Measurements from ENCODE around the gene OR2J2. TPM values are rescaled to one million over a fixed set of nuclear protein-coding genes. Genes with fewer than 3 reads are reported as not detected.
"Not testable (repeated sequence)": the region's sequence is repeated elsewhere in the genome, so short reads cannot be mapped to it uniquely, and the experiment has no call there.

OR2J2 gene
- total and polyA plus RNA-seq, 10 of the 15 experiments (the other 5 are each of a cell fraction or from before 2014, with no cell fraction given) = not detected

- 38% methylated on average over 1 of the region's 1 CpG for WGBS (ENCODE audit: insufficient coverage, insufficient replicate concordance, low lambda C conversion rate, missing lambda C conversion rate)
- CTCF ChIA-PET = no interaction called here
- no peaks in the 10 kb centered on the region for H3K27me3 ChIP-seq (replicated peaks in 1 of 2; ENCODE audit: control insufficient read depth in 2 of 2, insufficient read depth in 2 of 2, low read length in 1 of 2)
- SMC1A ChIA-PET (ENCODE audit: uncharacterized antibody, unreplicated experiment) = no interaction called here
- POLR2A ChIA-PET = no interaction called here
- RAD21 ChIA-PET (ENCODE audit: unreplicated experiment) = no interaction called here
- TF ChIP-seq TBL1XR1 (IDR thresholded peaks at IDR 0.05; ENCODE audit: low read depth, low read length) (no peak), PML (IDR thresholded peaks at IDR 0.05; ENCODE audit: low read length) (no peak), ASH2L (IDR thresholded peaks at IDR 0.05; ENCODE audit: borderline replicate concordance, low read depth) (no peak), CHD4 (IDR thresholded peaks at IDR 0.05) (no peak), RCOR1 (conservative IDR thresholded peaks at IDR 0.05; ENCODE audit: low read depth, low read length) (no peak), MAX (IDR thresholded peaks at IDR 0.05; ENCODE audit: low read depth, low read length) (no peak)
- TF ChIP-seq, protein P1, sequence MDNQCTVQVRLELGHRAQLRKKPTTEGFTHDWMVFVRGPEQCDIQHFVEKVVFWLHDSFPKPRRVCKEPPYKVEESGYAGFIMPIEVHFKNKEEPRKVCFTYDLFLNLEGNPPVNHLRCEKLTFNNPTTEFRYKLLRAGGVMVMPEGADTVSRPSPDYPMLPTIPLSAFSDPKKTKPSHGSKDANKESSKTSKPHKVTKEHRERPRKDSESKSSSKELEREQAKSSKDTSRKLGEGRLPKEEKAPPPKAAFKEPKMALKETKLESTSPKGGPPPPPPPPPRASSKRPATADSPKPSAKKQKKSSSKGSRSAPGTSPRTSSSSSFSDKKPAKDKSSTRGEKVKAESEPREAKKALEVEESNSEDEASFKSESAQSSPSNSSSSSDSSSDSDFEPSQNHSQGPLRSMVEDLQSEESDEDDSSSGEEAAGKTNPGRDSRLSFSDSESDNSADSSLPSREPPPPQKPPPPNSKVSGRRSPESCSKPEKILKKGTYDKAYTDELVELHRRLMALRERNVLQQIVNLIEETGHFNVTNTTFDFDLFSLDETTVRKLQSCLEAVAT (IDR thresholded peaks at IDR 0.05) = no peak
- TF ChIP-seq, protein P2, sequence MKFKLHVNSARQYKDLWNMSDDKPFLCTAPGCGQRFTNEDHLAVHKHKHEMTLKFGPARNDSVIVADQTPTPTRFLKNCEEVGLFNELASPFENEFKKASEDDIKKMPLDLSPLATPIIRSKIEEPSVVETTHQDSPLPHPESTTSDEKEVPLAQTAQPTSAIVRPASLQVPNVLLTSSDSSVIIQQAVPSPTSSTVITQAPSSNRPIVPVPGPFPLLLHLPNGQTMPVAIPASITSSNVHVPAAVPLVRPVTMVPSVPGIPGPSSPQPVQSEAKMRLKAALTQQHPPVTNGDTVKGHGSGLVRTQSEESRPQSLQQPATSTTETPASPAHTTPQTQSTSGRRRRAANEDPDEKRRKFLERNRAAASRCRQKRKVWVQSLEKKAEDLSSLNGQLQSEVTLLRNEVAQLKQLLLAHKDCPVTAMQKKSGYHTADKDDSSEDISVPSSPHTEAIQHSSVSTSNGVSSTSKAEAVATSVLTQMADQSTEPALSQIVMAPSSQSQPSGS (IDR thresholded peaks at IDR 0.05; ENCODE audit: low read length) = no peak
- TF ChIP-seq, protein P3, sequence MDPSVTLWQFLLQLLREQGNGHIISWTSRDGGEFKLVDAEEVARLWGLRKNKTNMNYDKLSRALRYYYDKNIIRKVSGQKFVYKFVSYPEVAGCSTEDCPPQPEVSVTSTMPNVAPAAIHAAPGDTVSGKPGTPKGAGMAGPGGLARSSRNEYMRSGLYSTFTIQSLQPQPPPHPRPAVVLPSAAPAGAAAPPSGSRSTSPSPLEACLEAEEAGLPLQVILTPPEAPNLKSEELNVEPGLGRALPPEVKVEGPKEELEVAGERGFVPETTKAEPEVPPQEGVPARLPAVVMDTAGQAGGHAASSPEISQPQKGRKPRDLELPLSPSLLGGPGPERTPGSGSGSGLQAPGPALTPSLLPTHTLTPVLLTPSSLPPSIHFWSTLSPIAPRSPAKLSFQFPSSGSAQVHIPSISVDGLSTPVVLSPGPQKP (IDR thresholded peaks at IDR 0.05; ENCODE audit: low read depth, low read length) = no peak
- H2AFZ ChIP-seq (ENCODE audit: control insufficient read depth, low read depth, low read length) = no peak overlapping the region
- no peak for ATAC-seq
- no peaks in the 10 kb centered on the region for H3K9me3 ChIP-seq (replicated peaks; ENCODE audit: control insufficient read depth, insufficient read depth, low read length)
- no peak overlapping the region for H3K9ac ChIP-seq (ENCODE audit: control insufficient read depth, insufficient read depth, low read length)
- no peak overlapping the region for H3K4me3 ChIP-seq
- intact Hi-C loops (cut with micrococcal nuclease; ENCODE audit: unreplicated experiment) (no loop called here), in situ Hi-C loops (cut with MboI) (no loop called here)
- H3K79me2 ChIP-seq (ENCODE audit: control insufficient read depth, insufficient read depth, low read length) = no peaks in the 10 kb centered on the region
- no peaks in the 10 kb centered on the region for H3K36me3 ChIP-seq (ENCODE audit: control insufficient read depth in 2 of 2, insufficient read depth in 2 of 2, low read length in 1 of 2)
- FAIRE-seq = no peak
- no peak overlapping the region for H3K27ac ChIP-seq (ENCODE audit: control insufficient read depth, insufficient read depth)
- no peaks in the 10 kb centered on the region for H3K4me1 ChIP-seq (ENCODE audit: control insufficient read depth, insufficient read depth, low read length)
- no TSS peak for BruUV-seq (replicated peaks)
- H4K20me1 ChIP-seq (ENCODE audit: control insufficient read depth, insufficient read depth) = no peaks in the 10 kb centered on the region
- DNase-seq (ENCODE audit: low read depth, low spot score) = no peak
- H3K4me2 ChIP-seq (ENCODE audit: control insufficient read depth, insufficient read depth) = no peak overlapping the region
Observed at GRCh38 chr6:29153083-29153482, 17.6 kb upstream of the OR2J2 start.

DNA sequence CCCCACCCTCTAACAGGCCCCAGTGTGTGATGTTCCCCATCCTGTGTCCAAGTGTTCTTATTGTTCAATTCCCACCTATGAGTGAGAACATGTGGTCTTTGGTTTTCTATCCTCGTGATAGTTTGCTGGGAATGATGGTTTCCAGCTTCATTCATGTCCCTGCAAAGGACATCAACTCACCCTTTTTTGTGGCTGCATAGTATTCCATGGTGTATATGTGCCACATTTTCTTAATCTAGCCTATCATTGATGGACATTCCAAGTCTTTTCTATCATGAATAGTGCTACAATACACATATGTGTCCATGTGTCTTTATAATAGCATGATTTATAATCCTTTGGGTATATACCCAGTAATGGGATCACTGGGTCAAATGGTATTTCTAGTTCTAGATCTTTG, 15.5 kb upstream of the OR2J2 start:
- POLR2A ChIA-PET; SMC1A ChIA-PET (ENCODE audit: uncharacterized antibody, unreplicated experiment); intact Hi-C loops (cut with micrococcal nuclease; ENCODE audit: unreplicated experiment): not testable (repeated sequence)

More for the DNA sequence above, 15.5 kb upstream of the OR2J2 start:
- H3K9me3 ChIP-seq (replicated peaks; ENCODE audit: control insufficient read depth, insufficient read depth, low read length); H3K27ac ChIP-seq (ENCODE audit: control insufficient read depth, insufficient read depth); ATAC-seq; H3K4me3 ChIP-seq; H3K4me1 ChIP-seq (ENCODE audit: control insufficient read depth, insufficient read depth, low read length); H3K9ac ChIP-seq (ENCODE audit: control insufficient read depth, insufficient read depth, low read length); DNase-seq (ENCODE audit: low read depth, low spot score); in situ Hi-C loops (cut with MboI); H2AFZ ChIP-seq (ENCODE audit: control insufficient read depth, low read depth, low read length); BruUV-seq (replicated peaks); H3K4me2 ChIP-seq (ENCODE audit: control insufficient read depth, insufficient read depth); FAIRE-seq; RAD21 ChIA-PET (ENCODE audit: unreplicated experiment); H3K79me2 ChIP-seq (ENCODE audit: control insufficient read depth, insufficient read depth, low read length); H4K20me1 ChIP-seq (ENCODE audit: control insufficient read depth, insufficient read depth); H3K36me3 ChIP-seq (ENCODE audit: control insufficient read depth in 2 of 2, insufficient read depth in 2 of 2, low read length in 1 of 2); CTCF ChIA-PET; H3K27me3 ChIP-seq (replicated peaks in 1 of 2; ENCODE audit: control insufficient read depth in 2 of 2, insufficient read depth in 2 of 2, low read length in 1 of 2): not testable (repeated sequence)
- WGBS (ENCODE audit: insufficient coverage, insufficient replicate concordance, low lambda C conversion rate, missing lambda C conversion rate) = 0% methylated on average over 1 of the region's 1 CpG
